ENCODE results near the gene HELB.

The HELB gene

GRCh38 chr12:66365718-66366490 lies 63.6 kb downstream of the HELB start:
- TF ChIP-seq, protein P1, sequence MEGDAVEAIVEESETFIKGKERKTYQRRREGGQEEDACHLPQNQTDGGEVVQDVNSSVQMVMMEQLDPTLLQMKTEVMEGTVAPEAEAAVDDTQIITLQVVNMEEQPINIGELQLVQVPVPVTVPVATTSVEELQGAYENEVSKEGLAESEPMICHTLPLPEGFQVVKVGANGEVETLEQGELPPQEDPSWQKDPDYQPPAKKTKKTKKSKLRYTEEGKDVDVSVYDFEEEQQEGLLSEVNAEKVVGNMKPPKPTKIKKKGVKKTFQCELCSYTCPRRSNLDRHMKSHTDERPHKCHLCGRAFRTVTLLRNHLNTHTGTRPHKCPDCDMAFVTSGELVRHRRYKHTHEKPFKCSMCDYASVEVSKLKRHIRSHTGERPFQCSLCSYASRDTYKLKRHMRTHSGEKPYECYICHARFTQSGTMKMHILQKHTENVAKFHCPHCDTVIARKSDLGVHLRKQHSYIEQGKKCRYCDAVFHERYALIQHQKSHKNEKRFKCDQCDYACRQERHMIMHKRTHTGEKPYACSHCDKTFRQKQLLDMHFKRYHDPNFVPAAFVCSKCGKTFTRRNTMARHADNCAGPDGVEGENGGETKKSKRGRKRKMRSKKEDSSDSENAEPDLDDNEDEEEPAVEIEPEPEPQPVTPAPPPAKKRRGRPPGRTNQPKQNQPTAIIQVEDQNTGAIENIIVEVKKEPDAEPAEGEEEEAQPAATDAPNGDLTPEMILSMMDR (IDR thresholded peaks at IDR 0.05; ENCODE audit: low read depth, low read length): no peak
- Histone ChIP-seq H3K27me3 (ENCODE audit: insufficient read depth, low read depth, severe bottlenecking) (no peaks in the 10 kb centered on the region), H3K36me3 (no peaks in the 10 kb centered on the region), H3K9me3 (ENCODE audit: severe bottlenecking) (no peaks in the 10 kb centered on the region), H3K4me3 (ENCODE audit: low read depth, low read length) (no peak overlapping the region), H3K27ac (no peak overlapping the region)
- DNase-seq: no peak

DNA sequence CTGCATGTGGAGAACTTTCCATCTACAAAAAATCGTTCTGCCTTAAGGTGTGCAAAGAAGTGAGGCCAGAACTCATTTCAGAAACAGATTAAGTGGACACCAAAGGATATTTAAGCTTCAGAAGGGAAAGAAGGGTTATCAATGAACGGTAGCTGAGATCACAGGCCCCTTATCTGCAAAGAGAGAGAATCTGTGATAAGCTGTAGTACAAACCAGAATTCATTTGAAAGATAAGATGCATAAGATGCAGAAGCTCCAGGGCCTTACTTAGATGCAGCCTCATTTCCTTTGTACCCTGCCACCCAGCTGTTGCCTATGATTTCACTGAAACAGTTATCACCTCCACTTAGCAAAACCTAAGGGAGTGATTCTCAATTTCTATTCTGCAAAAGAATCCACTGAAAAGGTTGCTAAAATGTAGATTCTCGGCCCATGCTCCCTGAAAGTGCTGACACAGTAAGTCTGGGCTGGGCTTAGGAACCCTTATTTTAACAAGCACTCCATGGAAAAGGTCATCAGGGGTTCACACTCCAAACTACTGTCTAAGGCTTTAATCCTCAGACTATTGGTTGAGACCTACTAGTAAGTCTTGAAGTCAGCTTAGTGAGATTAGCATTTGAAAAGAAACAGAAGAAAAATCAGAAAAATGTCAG lies 64.8 kb downstream of the HELB start:
- no peak for DNase-seq
- no peaks in the 10 kb centered on the region for H3K27me3 ChIP-seq (ENCODE audit: insufficient read depth, low read depth, severe bottlenecking)
- TF ChIP-seq, protein P1 (IDR thresholded peaks at IDR 0.05; ENCODE audit: low read depth, low read length): no peak
- H3K9me3 ChIP-seq (ENCODE audit: severe bottlenecking): no peaks in the 10 kb centered on the region
- no peak overlapping the region for H3K27ac ChIP-seq
- H3K4me3 ChIP-seq (ENCODE audit: low read depth, low read length): no peak overlapping the region
- H3K36me3 ChIP-seq: no peaks in the 10 kb centered on the region; the same call in 1 of the 2 replicates

GRCh38 chr12:66371982-66372381 lies 69.7 kb downstream of the HELB start:
- TF ChIP-seq, protein P1 (IDR thresholded peaks at IDR 0.05; ENCODE audit: low read depth, low read length): no peak
- no peak for DNase-seq
- no peaks in the 10 kb centered on the region; the same call in 1 of the 2 replicates for H3K36me3 ChIP-seq
- H3K9me3 ChIP-seq (ENCODE audit: severe bottlenecking): no peaks in the 10 kb centered on the region
- no peak overlapping the region for H3K27ac ChIP-seq
- no peaks in the 10 kb centered on the region for H3K27me3 ChIP-seq (ENCODE audit: insufficient read depth, low read depth, severe bottlenecking)
- H3K4me3 ChIP-seq (ENCODE audit: low read depth, low read length): no peak overlapping the region

DNA sequence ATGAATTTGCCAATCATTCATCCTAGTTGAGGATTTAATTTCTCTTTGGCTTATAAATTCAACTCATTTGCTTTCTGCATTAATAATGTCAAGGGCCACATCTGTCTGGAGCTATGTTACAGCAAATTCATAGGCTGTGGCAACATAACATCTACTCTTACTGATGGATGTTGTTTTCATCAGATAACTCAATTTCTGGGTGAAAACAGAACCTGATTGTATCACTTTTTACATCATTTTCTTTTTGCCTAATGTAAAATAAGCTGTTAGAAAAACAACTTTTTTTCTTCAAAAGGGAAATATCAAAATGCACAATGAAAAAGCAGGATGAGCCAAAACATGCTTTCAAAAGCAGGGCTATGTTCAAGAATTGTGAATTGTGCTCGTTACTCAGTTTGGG lies 73.3 kb downstream of the HELB start:
- TF ChIP-seq, protein P1 (IDR thresholded peaks at IDR 0.05; ENCODE audit: low read depth, low read length): no peak
- DNase-seq: no peak
- Histone ChIP-seq H3K36me3 (peaks cover 11% of the 10 kb centered on the region; the same call in 1 of the 2 replicates), H3K4me3 (ENCODE audit: low read depth, low read length) (no peak overlapping the region), H3K27ac (no peak overlapping the region), H3K27me3 (ENCODE audit: insufficient read depth, low read depth, severe bottlenecking) (no peaks in the 10 kb centered on the region), H3K9me3 (ENCODE audit: severe bottlenecking) (no peaks in the 10 kb centered on the region)

DNA sequence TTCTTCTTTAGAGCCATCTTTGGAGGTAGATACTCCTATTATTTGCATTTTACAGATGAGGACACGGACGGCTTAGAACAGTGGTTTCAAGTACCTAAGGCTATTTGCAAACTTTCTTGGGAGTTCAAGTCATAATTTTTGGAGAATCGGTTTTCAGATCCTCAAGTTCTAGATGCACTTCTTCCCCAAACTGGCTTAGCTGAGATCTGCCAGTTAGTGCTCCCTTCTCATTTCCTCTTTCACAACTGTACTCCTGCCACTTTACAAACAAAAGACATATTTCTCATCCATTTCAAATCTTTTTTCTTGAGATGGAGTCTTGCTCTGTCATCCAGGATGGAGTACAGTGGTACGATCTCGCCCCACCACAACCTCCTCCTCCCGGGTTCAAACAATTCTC lies 77.3 kb downstream of the HELB start:
- H3K9me3 ChIP-seq (ENCODE audit: severe bottlenecking): no peaks in the 10 kb centered on the region
- DNase-seq: no peak
- no peaks in the 10 kb centered on the region for H3K27me3 ChIP-seq (ENCODE audit: insufficient read depth, low read depth, severe bottlenecking)
- TF ChIP-seq, protein P1 (IDR thresholded peaks at IDR 0.05; ENCODE audit: low read depth, low read length): no peak
- H3K4me3 ChIP-seq (ENCODE audit: low read depth, low read length): no peak overlapping the region
- no peak overlapping the region for H3K27ac ChIP-seq
- H3K36me3 ChIP-seq: peaks cover 15% of the 10 kb centered on the region; the same call in 1 of the 2 replicates
